Measurements from ENCODE around the gene KCNJ3.

The KCNJ3 gene

GRCh38 chr2:154698296-154698720 lies at the start of gene KCNJ3:
Gene KCNJ3, plus strand, starts transcription at chr2:154698695. Its CDS starts 81 bp downstream, at chr2:154698776.
- H3K4me3 ChIP-seq (ENCODE audit: low read length) = no peak within 1 kb of the TSS
- H3K27me3 ChIP-seq (ENCODE audit: low read depth, low read length) = no peaks in the 10 kb centered on the region
- H3K36me3 ChIP-seq (replicated peaks; ENCODE audit: low read depth, low read length) = no peaks in the 10 kb centered on the region
- no peaks in the 10 kb centered on the region for H3K79me2 ChIP-seq (ENCODE audit: low read length)
- no peaks in the 10 kb centered on the region; the same call in 1 of the 2 replicates for H3K9me3 ChIP-seq (ENCODE audit: insufficient read depth, low read length)
- no peak within 1 kb of the TSS for H3K27ac ChIP-seq (ENCODE audit: low read length)
- H3K4me1 ChIP-seq (ENCODE audit: low read length) = no peaks in the 10 kb centered on the region
- H3K4me2 ChIP-seq (ENCODE audit: low read length) = no peak within 1 kb of the TSS
- H2AFZ ChIP-seq (ENCODE audit: low read depth, low read length) = no peak within 1 kb of the TSS
- no peaks in the 10 kb centered on the region for H4K20me1 ChIP-seq (ENCODE audit: insufficient read depth, low read length)
- no peak within 1 kb of the TSS for H3K9ac ChIP-seq (ENCODE audit: low read length)
- no peak for TF ChIP-seq CTCF (IDR thresholded peaks at IDR 0.05; ENCODE audit: low read depth, low read length)
- TF ChIP-seq EZH2phosphoT487 (IDR thresholded peaks at IDR 0.05; ENCODE audit: low read depth) = no peak

- H3K27me3 ChIP-seq (ENCODE audit: low read depth, low read length) = no peaks in the 10 kb centered on the region
- no peaks in the 10 kb centered on the region for H3K9me3 ChIP-seq (ENCODE audit: insufficient read depth, low read length)
- H3K4me1 ChIP-seq (ENCODE audit: low read length) = peaks cover 12% of the 10 kb centered on the region
- no peak overlapping the region for H3K4me3 ChIP-seq (ENCODE audit: low read length)
- H3K4me2 ChIP-seq (ENCODE audit: low read length) = no peak overlapping the region
- H4K20me1 ChIP-seq (ENCODE audit: insufficient read depth, low read length) = no peaks in the 10 kb centered on the region
- no peak for TF ChIP-seq EZH2phosphoT487 (IDR thresholded peaks at IDR 0.05; ENCODE audit: low read depth)
- no peak for TF ChIP-seq CTCF (IDR thresholded peaks at IDR 0.05; ENCODE audit: low read depth, low read length)
- H3K79me2 ChIP-seq (ENCODE audit: low read length) = no peaks in the 10 kb centered on the region
- H3K9ac ChIP-seq (ENCODE audit: low read length) = no peak overlapping the region
- H3K36me3 ChIP-seq (replicated peaks; ENCODE audit: low read depth, low read length) = no peaks in the 10 kb centered on the region
- H2AFZ ChIP-seq (ENCODE audit: low read depth, low read length) = no peak overlapping the region
- H3K27ac ChIP-seq (ENCODE audit: low read length) = no peak overlapping the region
These were observed 43.0 kb upstream of the KCNJ3 start for GRCh38 chr2:154655499-154655898.

- H2AFZ ChIP-seq (ENCODE audit: low read depth, low read length) = no peak overlapping the region
- no peak for TF ChIP-seq EZH2phosphoT487 (IDR thresholded peaks at IDR 0.05; ENCODE audit: low read depth)
- TF ChIP-seq CTCF (IDR thresholded peaks at IDR 0.05; ENCODE audit: low read depth, low read length) = no peak
- no peak overlapping the region for H3K9ac ChIP-seq (ENCODE audit: low read length)
- peaks cover 12% of the 10 kb centered on the region for H3K4me1 ChIP-seq (ENCODE audit: low read length)
- H3K27ac ChIP-seq (ENCODE audit: low read length) = no peak overlapping the region
- H3K4me2 ChIP-seq (ENCODE audit: low read length) = no peak overlapping the region
- H3K4me3 ChIP-seq (ENCODE audit: low read length) = no peak overlapping the region
- no peaks in the 10 kb centered on the region for H3K9me3 ChIP-seq (ENCODE audit: insufficient read depth, low read length)
- no peaks in the 10 kb centered on the region for H3K27me3 ChIP-seq (ENCODE audit: low read depth, low read length)
- H4K20me1 ChIP-seq (ENCODE audit: insufficient read depth, low read length) = no peaks in the 10 kb centered on the region
- H3K79me2 ChIP-seq (ENCODE audit: low read length) = no peaks in the 10 kb centered on the region
- H3K36me3 ChIP-seq (replicated peaks; ENCODE audit: low read depth, low read length) = no peaks in the 10 kb centered on the region
These were observed 39.6 kb upstream of the KCNJ3 start for GRCh38 chr2:154658854-154659253.

- Histone ChIP-seq H4K20me1 (ENCODE audit: insufficient read depth, low read length) (no peaks in the 10 kb centered on the region), H3K4me3 (ENCODE audit: low read length) (no peak overlapping the region)
These were observed 34.2 kb upstream of the KCNJ3 start for GRCh38 chr2:154664248-154664647.

More at GRCh38 chr2:154664248-154664647, 34.2 kb upstream of the KCNJ3 start:
- Histone ChIP-seq H3K9me3 (ENCODE audit: insufficient read depth, low read length) (no peaks in the 10 kb centered on the region), H3K9ac (ENCODE audit: low read length) (no peak overlapping the region), H3K4me1 (ENCODE audit: low read length) (no peaks in the 10 kb centered on the region), H3K4me2 (ENCODE audit: low read length) (no peak overlapping the region), H3K27me3 (ENCODE audit: low read depth, low read length) (no peaks in the 10 kb centered on the region), H2AFZ (ENCODE audit: low read depth, low read length) (no peak overlapping the region), H3K36me3 (replicated peaks; ENCODE audit: low read depth, low read length) (no peaks in the 10 kb centered on the region), H3K27ac (ENCODE audit: low read length) (no peak overlapping the region), H3K79me2 (ENCODE audit: low read length) (no peaks in the 10 kb centered on the region)
- TF ChIP-seq EZH2phosphoT487 (IDR thresholded peaks at IDR 0.05; ENCODE audit: low read depth) (no peak), CTCF (IDR thresholded peaks at IDR 0.05; ENCODE audit: low read depth, low read length) (no peak)
